ENCODE measurements around the gene ZCCHC14. TPM values are rescaled to one million over a fixed set of nuclear protein-coding genes. Genes with fewer than 3 reads are reported as not detected.

The ZCCHC14 gene
- total and polyA plus RNA-seq, 2 of the 8 experiments (the other 6 are each of a cell fraction or from before 2014, with no cell fraction given): 8.2 to 28.2 TPM

GRCh38 chr16:87356491-87356853, 136.4 kb downstream of the ZCCHC14 start:
- H2BK5ac ChIP-seq (ENCODE audit: low read depth, low read length): no peak overlapping the region
- H3K4me1 ChIP-seq (replicated peaks in 1 of 4; ENCODE audit: control insufficient read depth in 3 of 4, insufficient read depth in 4 of 4, low read length in 3 of 4): no peaks in the 10 kb centered on the region
- H3K4me3 ChIP-seq (ENCODE audit: extremely low read depth in 1 of 4, insufficient read depth in 2 of 4, low read depth in 3 of 4, low read length in 4 of 4): no peak overlapping the region
- no peaks in the 10 kb centered on the region for H3K9me3 ChIP-seq (ENCODE audit: insufficient read depth in 2 of 2, low read depth in 1 of 2, low read length in 1 of 2)
- H3K79me2 ChIP-seq (ENCODE audit: control insufficient read depth in 1 of 2, insufficient read depth in 2 of 2, low read length in 2 of 2): no peaks in the 10 kb centered on the region
- no peak overlapping the region for H2BK120ac ChIP-seq (replicated peaks; ENCODE audit: low read depth, low read length)
- H2AFZ ChIP-seq (ENCODE audit: low read length): no peak overlapping the region
- DNase-seq (ENCODE audit: low read depth in 1 of 2, low spot score in 2 of 2) (no peak), FAIRE-seq (no peak)
- H4K8ac ChIP-seq (ENCODE audit: extremely low read depth, insufficient read depth, low read length): no peak overlapping the region
- no peak overlapping the region for H2BK15ac ChIP-seq (ENCODE audit: low read length)
- H3K23ac ChIP-seq (ENCODE audit: insufficient read length): no peak overlapping the region
- no peak overlapping the region for H4K91ac ChIP-seq (replicated peaks; ENCODE audit: insufficient read length, low read length)
- H3K9ac ChIP-seq (replicated peaks in 1 of 4; ENCODE audit: extremely low read depth in 1 of 4, low read depth in 3 of 4, low read length in 3 of 4): no peak overlapping the region
- H3K27ac ChIP-seq (ENCODE audit: low read depth, low read length): no peak overlapping the region
- H2BK12ac ChIP-seq (ENCODE audit: low read depth, low read length): no peak overlapping the region
- H4K20me1 ChIP-seq (replicated peaks in 1 of 2; ENCODE audit: control insufficient read depth in 1 of 2, insufficient read depth in 2 of 2, low read length in 2 of 2): peaks cover 3 to 19% of the 10 kb centered on the region in 2 experiments
- H2AK5ac ChIP-seq (ENCODE audit: low read depth, low read length): no peak overlapping the region
- H4K5ac ChIP-seq (ENCODE audit: insufficient read length, low read depth, low read length): no peak overlapping the region
- POLR2A ChIA-PET (ENCODE audit: partially characterized antibody): no interaction called here
- peaks cover 10% of the 10 kb centered on the region for H3K79me1 ChIP-seq (ENCODE audit: low read depth, low read length)
- H3K18ac ChIP-seq (ENCODE audit: extremely low read depth, low read length): no peak overlapping the region
- H3K23me2 ChIP-seq (ENCODE audit: low read depth, low read length): no peaks in the 10 kb centered on the region
- H3K56ac ChIP-seq (replicated peaks; ENCODE audit: insufficient read length, low read depth, low read length): no peak overlapping the region
- CTCF ChIA-PET (ENCODE audit: partially characterized antibody): interaction anchor here (0.6 to 1.2 kb wide), 5 partner anchors 8 to 60 kb away, joined by 3 to 4 read pairs (median 3); no protein-coding TSS in a partner anchor
- peaks cover 0 to 17% (median 7%) of the 10 kb centered on the region in 4 experiments; a peak in 4 of 8 replicates for H3K36me3 ChIP-seq (ENCODE audit: control insufficient read depth in 2 of 4, insufficient read depth in 4 of 4, low read length in 3 of 4)
- no peak overlapping the region for H3K14ac ChIP-seq (ENCODE audit: insufficient read length)
- no peak overlapping the region for H3K4me2 ChIP-seq (ENCODE audit: insufficient read depth in 1 of 2, low read depth in 2 of 2, low read length in 2 of 2)
- 91% methylated on average over 8 of the region's 8 CpGs; no CpG with 5 or more reads in 1 of the 2 experiments for WGBS, 2 experiments (ENCODE audit: extremely low coverage in 1 of 2, insufficient coverage in 1 of 2, insufficient read length in 1 of 2, insufficient replicate concordance in 2 of 2, low coverage in 1 of 2, low lambda C conversion rate in 2 of 2, missing lambda C conversion rate in 1 of 2)
- H3K27me3 ChIP-seq (replicated peaks in 1 of 4; ENCODE audit: control insufficient read depth in 3 of 4, extremely low read depth in 1 of 4, insufficient read depth in 3 of 4, low read length in 3 of 4): no peaks in the 10 kb centered on the region
- no peak overlapping the region for H3K4ac ChIP-seq (replicated peaks; ENCODE audit: insufficient read length, low read depth, low read length)
- H2BK20ac ChIP-seq (ENCODE audit: low read length): no peak overlapping the region
- TF ChIP-seq SUZ12 (IDR thresholded peaks at IDR 0.05; ENCODE audit: low read length) (no peak), SP2 (IDR thresholded peaks at IDR 0.05; ENCODE audit: low read length) (no peak), CEBPB (IDR thresholded peaks at IDR 0.05; ENCODE audit: low read depth, low read length) (no peak), RFX5 (IDR thresholded peaks at IDR 0.05; ENCODE audit: borderline replicate concordance, low read depth, low read length) (no peak), E2F6 (IDR thresholded peaks at IDR 0.05) (no peak), KDM5A (IDR thresholded peaks at IDR 0.05; ENCODE audit: low read length) (no peak), POLR2AphosphoS5 (IDR thresholded peaks at IDR 0.05; ENCODE audit: low read depth, low read length) (no peak), HDAC2 (IDR thresholded peaks at IDR 0.05; ENCODE audit: borderline replicate concordance in 1 of 2, low read depth in 2 of 2, low read length in 2 of 2) (no peak), BCL11A (IDR thresholded peaks at IDR 0.05; ENCODE audit: low read depth in 2 of 2, low read length in 2 of 2) (no peak), BACH1 (IDR thresholded peaks at IDR 0.05; ENCODE audit: low read length) (no peak), PHF8 (conservative IDR thresholded peaks at IDR 0.05; ENCODE audit: low read depth, low read length) (no peak), CBX5 (IDR thresholded peaks at IDR 0.05; ENCODE audit: low read depth, low read length) (no peak), GABPA (IDR thresholded peaks at IDR 0.05; ENCODE audit: borderline replicate concordance, insufficient read depth, low read length) (no peak)
- TF ChIP-seq, protein P1, sequence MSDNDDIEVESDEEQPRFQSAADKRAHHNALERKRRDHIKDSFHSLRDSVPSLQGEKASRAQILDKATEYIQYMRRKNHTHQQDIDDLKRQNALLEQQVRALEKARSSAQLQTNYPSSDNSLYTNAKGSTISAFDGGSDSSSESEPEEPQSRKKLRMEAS (IDR thresholded peaks at IDR 0.05): no peak
